ENCODE results near the gene TIMM8B.

GRCh38 chr11:112096194-112096593 lies 9.6 kb upstream of the TIMM8B start:
- TF ChIP-seq, protein P1, sequence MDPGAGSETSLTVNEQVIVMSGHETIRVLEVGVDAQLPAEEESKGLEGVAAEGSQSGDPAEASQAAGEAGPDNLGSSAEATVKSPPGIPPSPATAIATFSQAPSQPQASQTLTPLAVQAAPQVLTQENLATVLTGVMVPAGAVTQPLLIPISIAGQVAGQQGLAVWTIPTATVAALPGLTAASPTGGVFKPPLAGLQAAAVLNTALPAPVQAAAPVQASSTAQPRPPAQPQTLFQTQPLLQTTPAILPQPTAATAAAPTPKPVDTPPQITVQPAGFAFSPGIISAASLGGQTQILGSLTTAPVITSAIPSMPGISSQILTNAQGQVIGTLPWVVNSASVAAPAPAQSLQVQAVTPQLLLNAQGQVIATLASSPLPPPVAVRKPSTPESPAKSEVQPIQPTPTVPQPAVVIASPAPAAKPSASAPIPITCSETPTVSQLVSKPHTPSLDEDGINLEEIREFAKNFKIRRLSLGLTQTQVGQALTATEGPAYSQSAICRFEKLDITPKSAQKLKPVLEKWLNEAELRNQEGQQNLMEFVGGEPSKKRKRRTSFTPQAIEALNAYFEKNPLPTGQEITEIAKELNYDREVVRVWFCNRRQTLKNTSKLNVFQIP (CRISPR knock-in tag; IDR thresholded peaks at IDR 0.05; ENCODE audit: borderline replicate concordance, low read depth): no peak
- TF ChIP-seq TOX (CRISPR knock-in tag; IDR thresholded peaks at IDR 0.05; ENCODE audit: borderline replicate concordance) (no peak), OSR1 (CRISPR knock-in tag; IDR thresholded peaks at IDR 0.05) (no peak), ARNTL (CRISPR knock-in tag; IDR thresholded peaks at IDR 0.05; ENCODE audit: borderline replicate concordance, low read depth) (no peak), BACH2 (CRISPR knock-in tag; IDR thresholded peaks at IDR 0.05; ENCODE audit: borderline replicate concordance) (no peak), RARB (CRISPR knock-in tag; IDR thresholded peaks at IDR 0.05) (no peak), PATZ1 (CRISPR knock-in tag; IDR thresholded peaks at IDR 0.05; ENCODE audit: borderline replicate concordance) (no peak), ZFP3 (CRISPR knock-in tag; IDR thresholded peaks at IDR 0.05) (no peak)
- TF ChIP-seq, protein P2, sequence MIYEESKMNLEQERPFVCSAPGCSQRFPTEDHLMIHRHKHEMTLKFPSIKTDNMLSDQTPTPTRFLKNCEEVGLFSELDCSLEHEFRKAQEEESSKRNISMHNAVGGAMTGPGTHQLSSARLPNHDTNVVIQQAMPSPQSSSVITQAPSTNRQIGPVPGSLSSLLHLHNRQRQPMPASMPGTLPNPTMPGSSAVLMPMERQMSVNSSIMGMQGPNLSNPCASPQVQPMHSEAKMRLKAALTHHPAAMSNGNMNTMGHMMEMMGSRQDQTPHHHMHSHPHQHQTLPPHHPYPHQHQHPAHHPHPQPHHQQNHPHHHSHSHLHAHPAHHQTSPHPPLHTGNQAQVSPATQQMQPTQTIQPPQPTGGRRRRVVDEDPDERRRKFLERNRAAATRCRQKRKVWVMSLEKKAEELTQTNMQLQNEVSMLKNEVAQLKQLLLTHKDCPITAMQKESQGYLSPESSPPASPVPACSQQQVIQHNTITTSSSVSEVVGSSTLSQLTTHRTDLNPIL (CRISPR knock-in tag; IDR thresholded peaks at IDR 0.05; ENCODE audit: low read depth): no peak

All from SK-N-SH treated with all-trans-retinoic acid at 6 μM for 48 hours (cell line).